ENCODE data around the gene GRIN3A.

- TF ChIP-seq, protein P1, sequence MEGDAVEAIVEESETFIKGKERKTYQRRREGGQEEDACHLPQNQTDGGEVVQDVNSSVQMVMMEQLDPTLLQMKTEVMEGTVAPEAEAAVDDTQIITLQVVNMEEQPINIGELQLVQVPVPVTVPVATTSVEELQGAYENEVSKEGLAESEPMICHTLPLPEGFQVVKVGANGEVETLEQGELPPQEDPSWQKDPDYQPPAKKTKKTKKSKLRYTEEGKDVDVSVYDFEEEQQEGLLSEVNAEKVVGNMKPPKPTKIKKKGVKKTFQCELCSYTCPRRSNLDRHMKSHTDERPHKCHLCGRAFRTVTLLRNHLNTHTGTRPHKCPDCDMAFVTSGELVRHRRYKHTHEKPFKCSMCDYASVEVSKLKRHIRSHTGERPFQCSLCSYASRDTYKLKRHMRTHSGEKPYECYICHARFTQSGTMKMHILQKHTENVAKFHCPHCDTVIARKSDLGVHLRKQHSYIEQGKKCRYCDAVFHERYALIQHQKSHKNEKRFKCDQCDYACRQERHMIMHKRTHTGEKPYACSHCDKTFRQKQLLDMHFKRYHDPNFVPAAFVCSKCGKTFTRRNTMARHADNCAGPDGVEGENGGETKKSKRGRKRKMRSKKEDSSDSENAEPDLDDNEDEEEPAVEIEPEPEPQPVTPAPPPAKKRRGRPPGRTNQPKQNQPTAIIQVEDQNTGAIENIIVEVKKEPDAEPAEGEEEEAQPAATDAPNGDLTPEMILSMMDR (IDR thresholded peaks at IDR 0.05), result no peak
- TF ChIP-seq POLR2A (IDR thresholded peaks at IDR 0.05), result no peak
Measured at GRCh38 chr9:101648493-101648892, 90.0 kb downstream of the GRIN3A start.

Measured in esophagus squamous epithelium (tissue), 4 donors.